Stimulated activated CD4-positive, alpha-beta T cell treated with anti-CD3 and anti-CD28 coated beads, Interleukin-2, amount 100 ng/mL, for 24 hours (primary cell): ENCODE results near the gene PI4K2B.
"Not testable (repeated sequence)": the region's sequence is repeated elsewhere in the genome, so short reads cannot be mapped to it uniquely, and the experiment has no call there.

ENCODE experiments used
- DNase-seq, 2 donors: peaks; one replicate each; pipeline ENCODE4 v3.0.0-alpha.2; 2020

PI4K2B gene

DNA sequence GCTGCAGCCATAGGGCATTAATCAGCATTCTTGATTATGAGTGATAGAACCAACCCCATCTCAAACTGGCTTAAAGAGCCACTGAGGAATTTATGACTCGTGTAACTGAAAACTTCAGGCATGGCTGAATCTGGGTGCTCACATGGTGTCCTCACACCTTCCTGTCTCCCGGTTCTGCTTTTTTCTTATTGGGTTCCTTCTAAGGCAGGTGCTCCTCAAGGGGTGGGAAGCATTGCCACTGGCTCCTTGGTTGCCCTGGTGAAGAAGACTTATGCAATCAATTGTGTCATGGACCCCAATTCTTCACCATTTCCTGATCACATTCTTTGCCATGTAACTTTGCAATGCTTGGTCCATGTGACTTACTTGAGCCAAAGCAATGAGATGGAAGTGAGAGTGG, 74.5 kb downstream of the PI4K2B start:
- DNase-seq: no peak

DNA sequence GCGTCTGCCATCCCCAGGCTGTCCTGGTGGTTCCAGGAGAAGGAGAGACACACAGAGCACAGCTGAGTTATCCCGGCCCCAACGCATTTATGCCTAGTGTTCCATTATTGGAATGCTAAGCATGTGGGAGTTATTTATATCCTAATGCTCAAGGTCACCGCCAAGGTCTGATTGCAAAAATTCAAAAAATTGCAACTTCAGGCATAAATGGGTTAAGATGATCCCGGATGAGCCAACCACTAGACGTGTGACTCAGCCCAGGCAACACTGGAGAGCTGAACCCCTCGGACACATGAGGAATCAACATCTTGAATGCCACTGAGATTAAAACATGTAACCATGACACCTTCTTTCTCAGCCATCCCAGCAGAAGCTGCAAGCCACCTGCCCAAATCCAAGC, 74.9 kb downstream of the PI4K2B start:
- no peak for DNase-seq

DNA sequence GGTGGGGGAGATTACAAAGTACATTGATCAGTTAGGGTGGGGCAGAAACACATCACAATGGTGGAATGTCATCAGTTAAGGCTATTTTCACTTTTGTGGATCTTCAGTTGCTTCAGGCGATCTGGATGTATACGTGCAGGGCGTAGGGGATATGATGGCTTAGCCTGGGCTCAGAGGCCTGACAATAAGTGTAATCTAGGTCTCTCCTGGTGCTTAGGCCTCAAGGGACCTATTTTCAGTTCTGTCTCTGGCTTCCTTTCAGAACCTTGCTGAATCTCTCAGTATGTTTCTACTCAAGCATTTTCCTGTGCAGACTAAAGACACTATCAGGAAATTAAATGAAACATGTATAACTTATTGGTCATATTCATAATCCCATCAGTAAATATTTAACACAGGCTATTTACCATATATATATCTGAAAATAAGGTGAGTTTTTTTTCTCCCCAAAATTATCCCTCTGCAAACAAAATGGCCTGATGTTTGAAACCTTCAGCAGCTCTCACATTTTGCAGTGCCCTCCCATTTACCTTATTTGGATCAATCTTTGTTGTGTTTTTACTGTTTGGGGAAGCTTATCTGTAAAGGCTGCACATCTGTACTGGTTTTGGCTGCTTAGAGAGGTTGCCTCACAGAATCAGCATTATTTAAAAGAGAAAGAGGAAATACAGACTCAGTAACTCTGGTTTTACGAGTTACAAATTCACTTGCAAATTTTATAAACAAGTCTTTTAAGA, 76.4 kb downstream of the PI4K2B start:
- no peak for DNase-seq

DNA sequence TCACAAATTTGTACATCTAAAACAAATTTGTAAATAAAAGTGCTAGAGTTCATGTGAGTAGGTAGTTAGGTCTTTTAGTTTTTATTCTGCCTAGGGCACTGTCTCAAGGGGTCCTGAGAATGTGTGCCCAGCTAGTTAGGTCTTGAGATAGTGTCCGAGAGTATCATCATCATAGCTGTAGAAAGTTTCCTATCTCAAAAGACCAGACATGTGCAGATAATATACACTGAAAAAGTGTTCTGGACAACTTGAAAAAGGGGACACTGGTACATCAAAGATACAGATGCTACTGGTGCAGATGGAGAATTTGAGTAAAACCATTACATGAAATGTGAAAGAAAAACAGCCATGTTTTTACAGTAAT, 77.0 kb downstream of the PI4K2B start:
- DNase-seq: no peak

DNA sequence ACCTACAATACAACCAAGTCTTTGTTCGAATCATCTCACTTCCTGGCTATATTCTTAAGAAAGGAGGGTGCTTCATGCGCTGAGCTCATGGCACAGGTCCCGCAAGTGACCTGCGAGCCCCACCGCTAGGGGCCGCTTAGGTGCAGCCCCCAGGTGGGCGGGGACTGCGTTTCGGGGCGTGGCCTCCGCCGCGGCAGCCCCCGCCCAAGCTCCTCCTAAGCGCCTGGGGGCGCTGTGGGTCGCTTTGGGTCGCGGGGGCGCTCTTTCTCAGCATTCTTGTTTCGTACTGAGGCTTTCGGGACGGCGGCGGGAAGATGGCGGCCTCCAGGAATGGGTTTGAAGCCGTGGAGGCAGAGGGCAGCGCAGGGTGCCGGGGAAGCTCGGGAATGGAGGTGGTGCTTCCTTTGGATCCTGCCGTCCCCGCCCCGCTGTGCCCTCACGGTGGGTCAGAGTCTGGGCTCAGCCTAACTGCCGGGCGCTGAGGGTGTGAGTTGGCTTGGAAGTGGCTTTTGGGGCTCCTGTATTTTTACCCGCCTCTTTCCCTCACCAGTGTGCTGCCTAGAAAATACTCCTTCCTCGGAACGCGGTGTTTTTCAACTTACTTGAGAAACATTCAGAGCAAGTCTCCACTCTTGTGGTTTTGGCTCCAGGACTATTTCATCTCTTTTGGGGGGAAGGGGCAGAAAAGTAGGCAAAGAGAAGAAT, 78.8 kb downstream of the PI4K2B start, which contains the start of gene ZCCHC4:
Gene ZCCHC4 (plus strand): TSS at position 279 of the 705 bp plus-strand sequence. CDS start 36 bp downstream, at position 315.
- DNase-seq: peak; percentile 87 to 89

DNA sequence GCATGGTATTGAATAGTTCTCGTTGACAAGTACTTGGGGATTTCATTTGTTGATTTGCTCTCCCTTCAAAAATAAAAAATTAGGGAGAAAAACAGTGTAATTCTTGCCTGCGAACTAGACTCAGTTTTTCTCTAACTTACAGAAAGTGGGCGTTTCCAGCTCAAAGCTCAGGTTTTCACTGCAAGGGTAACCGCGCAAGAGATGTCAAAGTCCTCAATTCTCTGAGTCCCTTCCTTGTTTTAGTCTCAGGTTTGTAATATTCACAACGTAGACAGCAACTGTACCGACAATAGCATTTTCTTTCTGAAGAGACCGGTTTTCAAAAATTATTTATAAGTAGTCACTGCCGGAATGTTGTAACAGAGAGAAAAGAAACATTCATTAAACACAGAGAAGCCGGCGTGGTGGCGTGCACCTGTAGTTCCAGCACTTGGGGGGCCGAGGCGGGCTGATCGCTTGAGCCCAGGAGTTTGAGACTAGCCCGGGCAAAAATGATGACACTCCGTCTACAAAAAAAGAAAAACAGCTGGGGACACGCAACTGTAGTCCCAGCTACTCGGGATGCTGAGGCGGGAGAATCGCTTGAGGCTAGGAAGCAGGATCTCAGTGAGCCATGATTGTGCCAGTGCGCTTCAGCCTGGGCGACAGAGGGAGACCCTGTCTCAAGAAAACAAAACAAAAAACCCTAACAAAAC, 79.5 kb downstream of the PI4K2B start:
- no peak for DNase-seq

DNA sequence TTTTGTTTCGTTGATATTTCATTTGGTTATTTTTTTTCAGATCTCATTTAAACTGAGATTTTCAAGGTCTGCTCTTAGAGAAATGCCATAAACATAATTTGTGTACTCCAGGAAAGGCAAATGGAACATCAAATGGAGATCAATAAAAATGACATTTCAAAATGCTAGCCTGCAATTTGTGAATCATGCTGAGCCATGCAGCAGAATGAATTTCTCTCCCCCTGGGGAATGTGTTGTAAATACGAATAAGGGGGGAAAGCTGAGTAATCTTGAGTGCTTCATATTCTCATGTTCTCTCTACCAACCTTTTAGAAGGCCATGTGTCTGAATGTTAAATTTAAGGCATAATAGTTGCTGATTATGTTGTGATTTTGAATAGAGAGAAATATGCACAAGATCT, 86.5 kb downstream of the PI4K2B start:
- no peak for DNase-seq

DNA sequence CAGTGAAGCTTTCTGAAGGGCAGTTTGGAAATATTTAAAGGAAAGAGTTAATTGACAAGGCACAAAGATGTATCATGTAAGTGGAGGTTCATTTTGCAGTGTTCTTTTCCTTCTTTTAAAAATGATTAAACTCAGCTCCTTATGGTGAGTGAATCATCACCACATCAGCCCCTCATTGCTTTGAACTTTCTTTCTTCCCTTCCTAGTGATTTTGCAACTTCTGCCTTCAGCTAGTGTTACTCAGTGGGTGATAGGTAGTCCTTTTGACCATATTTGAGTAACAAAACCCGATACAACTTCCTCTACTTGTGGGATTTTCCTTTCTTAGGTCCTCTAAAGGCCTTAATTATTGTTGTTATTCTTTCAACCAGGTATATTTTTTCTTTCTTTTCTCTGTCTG, 86.9 kb downstream of the PI4K2B start:
- no peak for DNase-seq

DNA sequence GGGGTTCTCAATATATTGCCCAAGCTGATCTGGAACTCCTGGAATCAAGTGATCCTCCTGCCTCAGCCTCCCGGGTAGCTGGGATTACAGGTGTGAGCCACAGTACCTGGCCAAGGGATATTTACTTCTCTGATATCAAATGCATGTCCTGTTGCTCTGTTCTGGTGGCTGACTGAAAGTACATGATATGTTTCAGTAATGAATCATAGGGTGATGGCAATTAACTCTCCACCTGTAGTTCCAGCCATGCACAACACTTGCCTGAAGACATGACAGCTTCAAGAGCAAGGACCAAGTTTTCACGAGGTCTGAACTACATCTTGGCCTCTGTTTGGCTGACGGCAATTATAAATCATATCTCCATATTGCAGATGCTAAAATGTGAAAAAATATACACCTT, 87.9 kb downstream of the PI4K2B start:
- no peak for DNase-seq

DNA sequence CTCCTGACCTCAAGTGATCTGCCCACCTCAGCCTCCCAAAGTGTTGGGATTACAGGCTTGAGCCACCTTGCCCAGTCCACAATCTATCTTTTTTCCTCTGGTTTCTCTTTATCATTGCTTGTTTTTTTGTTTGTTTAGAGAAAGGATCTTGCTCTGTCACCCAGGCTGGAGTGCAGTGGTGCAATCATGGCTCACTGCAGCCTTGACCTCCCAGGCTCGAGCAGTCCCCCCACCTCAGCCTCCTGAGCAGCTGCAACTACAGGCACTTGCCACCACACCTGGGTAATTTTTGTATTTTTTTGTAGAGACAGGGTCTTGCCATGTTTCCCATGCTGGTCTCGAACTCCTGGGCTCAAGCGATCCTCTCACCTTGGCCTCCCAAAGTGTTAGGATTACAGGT, 94.6 kb downstream of the PI4K2B start:
- not testable (repeated sequence) for DNase-seq
